Activated effector memory CD4-positive, alpha-beta T cell treated with anti-CD3 and anti-CD28 coated beads, Interleukin-2, amount 50 U/mL, for 16 hours (primary cell): ENCODE results near the gene PLA2G15.

Experiments
- DNase-seq: peaks from one replicate; pipeline ENCODE4 v3.0.0-alpha.2; 2020

The PLA2G15 gene

GRCh38 chr16:68233085-68233834 lies 11.9 kb upstream of the PLA2G15 start:
- DNase-seq = peak; percentile 61

- peak; percentile 62 for DNase-seq
Observed at GRCh38 chr16:68233835-68234187, 11.4 kb upstream of the PLA2G15 start.

- peak; percentile 64 for DNase-seq
Observed at GRCh38 chr16:68234188-68235107, 10.7 kb upstream of the PLA2G15 start.

DNA sequence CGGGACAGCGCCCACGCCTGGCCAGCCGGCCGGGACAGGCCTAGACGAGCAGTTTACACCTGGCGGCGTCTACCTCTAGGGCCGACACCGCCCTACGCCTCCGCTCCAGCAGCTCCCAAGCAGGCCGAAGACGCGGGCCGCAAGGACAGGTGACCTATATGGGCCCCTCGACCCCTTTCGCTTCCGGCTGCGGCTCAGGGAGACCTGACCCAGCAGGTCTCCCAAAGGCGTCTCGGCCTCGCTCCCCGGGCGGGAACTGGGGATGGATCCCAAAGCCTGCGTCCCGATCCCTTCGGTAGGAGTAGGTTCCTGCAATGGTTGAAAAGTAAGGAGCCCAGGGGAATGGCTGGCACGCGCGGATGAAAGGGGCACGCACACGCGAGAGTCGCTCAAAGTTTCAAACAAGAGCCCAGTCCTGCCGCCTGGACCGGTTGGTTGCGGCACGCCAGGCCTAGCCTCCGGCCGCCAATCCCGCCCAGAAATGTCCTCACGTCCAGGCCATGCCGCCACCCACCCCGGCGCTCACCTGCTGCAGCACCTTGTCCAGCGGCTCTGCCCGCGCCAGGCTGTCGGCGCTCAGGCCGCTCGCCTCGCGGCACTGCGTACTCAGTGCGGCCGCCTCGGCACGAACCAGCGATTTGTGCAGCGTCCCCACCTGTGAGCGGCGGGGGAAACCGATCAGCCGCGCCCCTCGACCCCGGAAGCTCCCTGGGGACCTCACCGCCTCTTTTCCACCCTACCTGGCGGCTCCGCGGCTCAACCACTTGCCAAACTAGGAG lies 9.9 kb upstream of the PLA2G15 start:
- DNase-seq = peak; percentile 63

GRCh38 chr16:68235887-68236136 lies 9.4 kb upstream of the PLA2G15 start, which contains the start of gene ESRP2:
ESRP2 (minus strand) TSS chr16:68236127; CDS start chr16:68236045, 82 bp downstream.
- no peak for DNase-seq

DNA sequence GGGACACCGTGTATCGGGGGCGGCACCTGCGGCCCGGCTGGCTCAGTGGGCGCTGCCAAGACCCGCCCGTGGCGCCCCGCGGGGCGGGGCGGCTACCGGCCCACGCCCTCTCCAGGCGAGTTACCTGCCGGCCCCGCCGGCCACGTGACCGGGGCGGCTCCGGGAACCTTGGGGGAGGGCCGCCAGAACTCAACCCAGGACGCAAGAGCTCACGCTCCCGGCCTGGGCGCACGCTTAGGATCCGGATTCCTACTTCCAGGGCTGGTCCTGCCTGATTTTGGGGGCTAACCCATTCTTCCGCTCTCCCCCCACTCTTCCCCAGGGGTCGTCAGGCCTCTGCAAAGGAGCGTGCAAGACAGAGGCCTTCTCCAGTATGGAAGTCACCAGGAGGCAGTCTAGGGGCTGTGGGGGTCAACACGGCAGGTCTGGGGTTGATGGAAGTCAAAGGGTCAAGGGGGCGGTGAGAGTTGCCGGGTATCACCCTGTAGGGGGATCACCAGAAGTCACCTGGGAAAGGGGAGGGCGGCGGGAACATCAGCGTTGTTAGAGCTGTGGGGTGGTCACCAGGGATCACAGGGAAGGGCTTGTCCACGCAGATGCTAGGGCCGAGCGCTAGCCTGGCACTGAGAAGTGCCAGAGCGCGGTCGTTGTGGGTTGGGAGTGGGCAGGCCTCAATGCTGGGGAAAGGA lies 8.9 kb upstream of the PLA2G15 start:
- DNase-seq = peak; percentile 83

GRCh38 chr16:68236826-68237242 lies 8.3 kb upstream of the PLA2G15 start:
- peak; percentile 66 for DNase-seq

DNA sequence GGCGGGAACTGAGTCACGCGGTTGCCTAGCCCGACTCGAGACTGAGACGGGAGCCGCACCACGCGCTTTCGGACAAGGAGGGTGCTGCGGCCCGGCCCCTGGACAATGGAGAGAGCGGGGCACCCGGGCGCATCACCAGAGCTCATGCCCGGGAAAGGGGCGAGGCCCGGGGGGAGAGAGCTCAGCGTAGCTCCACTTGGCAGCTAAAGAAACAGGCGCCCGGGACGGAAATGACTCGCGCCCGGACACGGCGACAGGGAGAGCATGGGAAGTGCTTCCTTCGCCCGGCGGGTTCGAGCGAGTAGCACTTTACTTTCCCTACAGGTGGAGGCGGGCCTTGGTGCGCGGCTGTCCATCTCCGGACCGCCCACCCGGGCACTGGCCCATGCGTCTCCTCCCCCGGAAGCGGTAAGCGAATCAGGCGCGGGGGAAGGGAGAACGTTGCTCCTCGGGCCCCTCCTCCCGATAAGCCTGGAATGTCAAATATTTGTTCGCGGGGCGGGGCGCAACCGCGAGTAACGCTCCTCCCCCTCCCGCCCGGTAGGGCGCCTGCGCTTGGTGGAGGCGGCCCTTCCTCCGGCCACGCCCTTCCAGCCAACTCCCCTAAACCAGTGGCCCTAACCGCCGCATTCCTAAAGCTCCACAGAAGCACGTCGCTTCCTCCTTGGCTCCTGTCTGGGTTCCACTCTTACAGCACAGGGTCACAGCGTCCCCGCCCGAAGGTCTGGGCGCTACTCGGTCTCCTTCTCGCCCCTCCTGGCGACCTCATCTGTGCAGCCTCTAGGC lies 7.7 kb upstream of the PLA2G15 start:
- peak; percentile 96 for DNase-seq

DNA sequence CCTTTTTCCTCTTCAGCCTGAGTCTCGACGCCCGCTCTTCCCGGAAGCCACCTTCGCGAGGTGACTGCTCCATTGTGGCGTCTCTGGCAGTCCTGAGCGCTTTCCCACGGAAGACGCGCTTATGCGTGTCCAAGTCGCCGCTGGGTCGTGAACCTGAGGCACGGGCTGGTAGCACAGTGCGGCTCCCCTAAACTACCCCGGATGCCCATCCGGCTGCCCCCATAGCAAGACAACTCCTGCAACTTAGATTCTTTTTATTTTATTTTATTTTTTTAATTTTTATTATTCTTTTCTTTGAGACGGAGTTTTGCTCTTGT lies 7.2 kb upstream of the PLA2G15 start:
- no peak for DNase-seq

DNA sequence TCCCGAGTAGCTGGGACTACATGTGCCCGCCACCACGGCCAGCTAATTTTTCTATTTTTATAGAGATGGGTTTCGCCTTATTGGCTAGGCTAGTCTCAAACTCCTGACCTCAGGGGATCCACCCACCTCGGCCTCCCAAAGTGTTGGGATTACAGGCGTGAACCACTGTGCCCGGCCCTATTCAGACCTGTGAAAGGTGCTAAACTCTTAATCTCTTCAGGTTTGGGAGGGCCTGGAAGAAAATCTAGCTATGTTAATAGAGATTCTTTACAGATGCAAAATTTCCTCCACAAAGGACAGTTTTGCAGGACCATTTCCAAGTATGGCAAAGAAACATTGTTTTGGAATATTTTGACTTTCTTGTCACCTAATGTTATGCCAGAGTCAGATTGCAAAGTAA lies 3.1 kb upstream of the PLA2G15 start:
- DNase-seq = no peak

DNA sequence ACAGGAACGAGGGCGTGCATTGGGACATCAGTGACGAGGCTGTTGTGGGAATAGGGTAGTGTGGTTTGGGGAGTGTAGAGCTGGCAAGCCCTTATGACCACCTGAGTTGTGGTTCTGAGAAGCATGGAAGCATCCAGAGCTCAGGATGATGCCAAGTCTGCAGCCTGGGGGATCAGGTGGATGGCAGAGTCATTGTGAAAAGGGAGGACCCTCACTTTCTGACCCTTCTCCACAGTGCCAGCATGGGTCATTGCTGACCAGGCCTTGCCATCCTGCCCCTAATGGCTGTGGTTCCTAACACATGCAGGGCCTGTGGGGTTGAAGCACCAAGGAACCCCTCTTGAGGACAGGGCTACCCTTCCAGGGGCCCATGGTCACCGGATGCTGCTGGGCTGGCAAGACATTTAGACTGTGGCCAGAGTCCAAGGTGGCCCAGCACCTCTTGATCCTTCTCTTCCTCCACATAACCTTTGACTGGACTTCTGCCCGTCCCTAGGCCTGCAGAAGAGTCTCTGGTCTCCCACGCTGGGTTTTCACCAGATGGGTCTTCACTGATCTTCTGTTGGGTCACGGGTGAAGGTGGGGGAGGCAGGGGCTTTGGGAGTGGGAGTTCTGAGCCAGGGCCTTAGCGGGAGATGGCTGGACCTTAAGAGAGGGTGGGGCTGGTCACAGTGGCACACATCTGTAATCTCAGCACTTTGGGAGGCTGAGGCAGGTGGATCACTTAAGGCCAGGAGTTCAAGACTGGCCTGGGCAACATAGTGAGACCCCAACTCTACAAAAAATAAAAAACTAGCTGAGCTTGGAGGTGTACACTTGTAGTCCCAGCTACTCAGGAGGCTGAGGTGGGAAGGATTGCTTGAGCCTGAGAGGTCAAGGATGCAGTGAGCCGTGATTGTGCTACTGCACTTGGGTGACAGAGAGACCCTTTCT lies 2.0 kb upstream of the PLA2G15 start:
- peak; percentile 60 for DNase-seq

- DNase-seq = peak; percentile 64
Observed at GRCh38 chr16:68244481-68244902, 681 bp upstream of the PLA2G15 start.

- no peak for DNase-seq
Observed at GRCh38 chr16:68246121-68246520, 948 bp downstream of the PLA2G15 start.

DNA sequence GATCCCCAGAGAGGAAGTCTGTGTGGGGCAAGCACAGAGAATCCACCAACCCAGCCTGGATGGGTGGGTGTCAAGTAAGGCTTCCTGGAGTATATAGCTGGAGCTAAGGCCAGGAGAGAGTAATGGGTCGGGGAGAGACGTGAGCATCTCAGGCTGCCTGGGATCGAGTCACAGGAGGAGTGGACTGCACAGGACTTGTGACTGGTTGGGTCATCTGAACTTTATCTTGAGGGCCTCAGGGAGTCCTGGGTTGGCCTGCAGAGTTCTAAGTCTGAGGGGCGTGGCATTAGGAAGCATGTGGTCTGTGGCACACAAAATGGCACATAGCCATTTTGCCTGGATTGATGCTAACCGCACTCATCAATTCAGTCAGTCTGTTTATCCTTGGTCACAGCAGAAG lies 1.5 kb downstream of the PLA2G15 start:
- no peak for DNase-seq

GRCh38 chr16:68247400-68247799 lies 2.2 kb downstream of the PLA2G15 start:
- DNase-seq = no peak

GRCh38 chr16:68247932-68248331 lies 2.8 kb downstream of the PLA2G15 start:
- no peak for DNase-seq

DNA sequence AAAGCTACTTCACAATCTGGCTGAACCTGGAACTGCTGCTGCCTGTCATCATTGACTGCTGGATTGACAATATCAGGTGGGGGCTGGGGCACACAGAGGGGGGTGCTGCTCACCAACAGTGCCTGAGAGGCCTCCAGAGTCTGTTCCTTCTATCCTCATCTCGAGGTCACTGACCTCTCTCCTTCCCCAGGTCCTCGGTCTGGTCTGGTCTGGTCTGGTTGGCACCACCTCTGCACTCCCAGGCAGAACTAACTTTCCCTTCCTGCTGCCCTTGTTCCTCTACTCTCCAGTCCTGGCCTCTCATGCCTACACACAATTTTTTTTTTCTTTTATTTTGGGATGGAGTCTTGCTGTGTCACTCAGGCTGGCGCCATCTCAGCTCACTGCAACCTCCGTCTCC lies 4.2 kb downstream of the PLA2G15 start:
- no peak for DNase-seq

GRCh38 chr16:68250951-68251350 lies 5.8 kb downstream of the PLA2G15 start:
- DNase-seq = no peak

- no peak for DNase-seq
Observed at GRCh38 chr16:68251832-68252231, 6.7 kb downstream of the PLA2G15 start.

GRCh38 chr16:68252383-68252782 lies 7.2 kb downstream of the PLA2G15 start:
- no peak for DNase-seq

DNA sequence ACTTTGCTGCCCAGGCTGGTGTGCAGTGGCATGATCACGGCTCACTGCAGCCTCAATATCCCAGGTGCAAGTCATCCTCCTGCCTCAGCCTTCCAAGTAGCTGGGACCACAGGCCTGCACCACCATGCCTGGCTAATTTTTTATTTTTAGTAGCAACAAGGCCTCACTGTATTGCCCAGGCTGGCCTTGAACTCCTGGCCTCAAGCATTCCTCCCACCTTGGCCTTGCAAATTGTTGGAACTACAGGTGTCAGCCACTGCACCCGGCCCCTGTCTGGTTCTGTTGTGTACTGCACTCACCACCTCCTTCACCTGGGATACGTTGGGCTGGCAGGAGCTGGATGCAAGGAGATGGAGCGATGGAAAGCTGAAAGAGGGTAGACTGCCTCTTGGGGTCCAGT lies 8.5 kb downstream of the PLA2G15 start:
- DNase-seq = no peak
